GM18526 (cell line): ENCODE measurements around the gene NBPF15.
"Not testable (repeated sequence)": the region's sequence is repeated elsewhere in the genome, so short reads cannot be mapped to it uniquely, and the experiment has no call there.

ENCODE experiments used
- POLR2A ChIP-seq: IDR thresholded peaks from 3 replicates; pipeline ENCODE4 v1.6.1; 2011; ENCODE audit not compliant: insufficient read length; ENCODE audit errors: extremely low read depth

Gene NBPF15, protein sequence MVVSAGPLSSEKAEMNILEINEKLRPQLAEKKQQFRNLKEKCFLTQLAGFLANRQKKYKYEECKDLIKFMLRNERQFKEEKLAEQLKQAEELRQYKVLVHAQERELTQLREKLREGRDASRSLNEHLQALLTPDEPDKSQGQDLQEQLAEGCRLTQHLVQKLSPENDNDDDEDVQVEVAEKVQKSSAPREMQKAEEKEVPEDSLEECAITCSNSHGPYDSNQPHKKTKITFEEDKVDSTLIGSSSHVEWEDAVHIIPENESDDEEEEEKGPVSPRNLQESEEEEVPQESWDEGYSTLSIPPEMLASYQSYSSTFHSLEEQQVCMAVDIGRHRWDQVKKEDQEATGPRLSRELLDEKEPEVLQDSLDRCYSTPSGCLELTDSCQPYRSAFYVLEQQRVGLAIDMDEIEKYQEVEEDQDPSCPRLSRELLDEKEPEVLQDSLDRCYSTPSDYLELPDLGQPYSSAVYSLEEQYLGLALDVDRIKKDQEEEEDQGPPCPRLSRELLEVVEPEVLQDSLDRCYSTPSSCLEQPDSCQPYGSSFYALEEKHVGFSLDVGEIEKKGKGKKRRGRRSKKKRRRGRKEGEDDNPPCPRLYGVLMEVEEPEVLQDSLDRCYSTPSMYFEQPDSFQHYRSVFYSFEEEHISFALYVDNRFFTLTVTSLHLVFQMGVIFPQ

DNA sequence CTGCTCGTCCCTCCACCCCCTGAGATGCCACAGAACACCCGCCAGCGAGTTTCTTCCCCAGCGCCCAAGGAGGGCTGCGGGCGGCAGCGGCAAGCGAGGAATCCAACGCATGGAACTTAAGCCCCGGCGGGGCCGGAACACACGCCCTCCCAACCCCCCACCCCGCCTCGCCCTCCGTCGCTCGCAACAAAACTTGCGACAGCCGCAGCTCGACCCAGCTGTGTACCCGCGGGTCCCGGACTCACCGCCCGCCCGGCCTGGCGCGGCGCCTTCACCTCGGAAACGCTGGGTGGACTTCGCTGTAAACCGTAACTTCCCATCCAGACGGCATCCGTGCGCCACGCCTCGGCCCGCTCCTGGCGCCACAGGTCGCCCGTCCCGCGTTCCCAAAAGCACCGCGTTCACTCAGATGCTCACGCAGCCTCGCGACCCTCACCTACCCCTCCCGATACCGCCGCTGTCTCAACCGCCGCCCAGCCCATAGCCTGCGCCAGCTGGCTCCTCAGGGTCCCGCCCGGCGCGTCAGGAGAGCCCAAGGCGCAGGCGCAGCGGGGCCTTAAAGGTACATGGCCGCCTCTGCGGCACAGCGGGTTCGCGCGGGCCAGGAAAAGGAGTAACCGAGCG is at the start of gene NBPF15:
NBPF15 (minus strand) TSS at position 534 of the 624 bp plus-strand sequence. CDS start 21,666 bp downstream, outside the sequence.
- TF ChIP-seq POLR2A = not testable (repeated sequence)

DNA sequence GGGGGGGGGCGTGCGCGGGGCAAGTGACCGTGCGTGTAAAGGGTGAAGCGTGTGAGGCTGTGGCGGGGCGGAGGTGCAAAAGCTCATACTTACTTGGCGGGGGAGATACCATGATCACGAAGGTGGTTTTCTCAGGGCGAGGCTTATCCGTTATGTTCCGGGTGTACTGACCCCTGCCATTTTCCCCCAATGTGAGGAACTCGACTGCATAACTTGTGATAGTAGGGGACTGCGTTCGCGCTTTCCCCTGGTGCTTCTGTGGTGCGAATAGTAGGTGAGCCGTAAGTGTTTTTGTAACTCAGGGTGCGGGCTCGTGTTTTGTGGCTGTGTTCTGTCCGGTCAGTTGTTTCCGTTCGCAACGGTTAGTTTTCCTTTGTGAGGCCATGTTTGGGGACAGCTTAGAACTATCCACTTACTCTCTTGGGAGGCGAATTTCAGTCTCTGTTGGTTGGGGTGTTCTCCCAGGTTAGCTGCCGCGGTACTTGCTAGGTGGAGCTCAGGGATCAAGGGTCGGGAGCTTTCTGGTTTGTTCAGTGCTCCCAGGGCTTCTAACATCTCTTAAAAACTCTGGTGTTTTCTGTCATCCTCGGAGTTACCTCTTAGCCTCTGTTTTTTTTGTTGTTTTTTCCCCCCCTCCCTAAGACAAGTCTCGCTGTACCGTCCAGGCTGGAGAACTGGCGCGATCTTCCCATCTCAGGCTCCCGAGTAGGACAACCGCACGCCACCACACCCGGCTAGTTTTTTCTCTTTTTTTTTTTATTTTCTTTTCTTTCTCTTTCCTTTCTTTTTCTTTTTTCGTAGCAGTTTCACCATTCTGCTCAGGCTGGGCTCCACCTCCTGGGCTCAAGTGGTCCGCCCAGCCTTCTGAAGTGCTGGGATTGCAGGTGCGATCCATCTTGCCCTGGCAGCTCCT is 48.7 kb downstream of the NBPF15 start:
- peak; percentile 96 for TF ChIP-seq POLR2A
